Measurements from ENCODE around the gene ASTN2.

DNA sequence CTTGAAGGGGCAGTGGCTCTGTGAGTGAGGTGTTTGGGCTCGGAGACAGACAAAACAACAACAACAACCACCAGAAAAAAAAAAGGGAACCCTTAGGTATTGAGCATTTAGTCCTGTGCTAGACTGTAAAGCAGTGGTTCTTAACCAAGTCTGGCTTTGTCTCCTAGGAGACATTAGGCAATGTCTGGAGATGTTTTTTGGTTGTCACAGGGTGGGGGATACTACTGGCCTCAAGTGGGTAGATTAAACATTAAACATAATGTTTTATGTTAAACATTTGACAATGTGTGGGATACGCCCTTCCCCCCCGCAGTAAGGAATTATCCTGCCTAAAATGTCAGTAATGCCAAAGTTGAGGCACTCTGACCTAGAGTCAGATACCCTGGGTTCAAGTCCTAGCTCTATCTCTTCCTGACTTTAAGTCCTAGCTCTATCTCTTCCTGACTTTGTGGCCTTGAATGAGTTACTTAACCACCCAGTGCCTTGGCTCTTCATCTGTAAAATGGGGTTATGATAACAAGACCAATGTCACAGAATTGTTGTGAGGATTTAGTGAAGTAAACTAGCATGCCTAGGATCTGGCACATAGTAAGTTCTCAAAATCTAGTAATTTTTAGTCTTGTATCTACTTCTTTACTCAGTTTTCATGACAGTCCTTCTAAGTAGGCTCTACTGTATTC is 725.9 kb downstream of the ASTN2 start:
- TF ChIP-seq GATA3 (IDR thresholded peaks at IDR 0.05; ENCODE audit: low read depth, low read length), result no peak
- TF ChIP-seq GATA2 (IDR thresholded peaks at IDR 0.05; ENCODE audit: low read depth, low read length), result no peak

Data from SH-SY5Y (cell line).